GM12874 (cell line): ENCODE results near the gene PEAR1.

Experiments
- CTCF ChIP-seq: IDR thresholded peaks from 2 replicates; pipeline ENCODE4 v1.5.1; 2011; ENCODE audit warnings: low read depth, mild to moderate bottlenecking, control low read depth, low read length, moderate library complexity; ENCODE audit not compliant: insufficient read depth

PEAR1 gene

GRCh38 chr1:156920233-156921052 lies 26.9 kb downstream of the PEAR1 start, which contains the start of gene LRRC71:
LRRC71 (plus strand) TSS chr1:156920632; CDS start chr1:156920804, 172 bp downstream.
- TF ChIP-seq CTCF, result peak; percentile 74

GRCh38 chr1:156921053-156921529 lies 27.6 kb downstream of the PEAR1 start:
- TF ChIP-seq CTCF, result no peak

- TF ChIP-seq CTCF, result no peak
Observed at GRCh38 chr1:156922986-156923669, 29.6 kb downstream of the PEAR1 start.

GRCh38 chr1:156923670-156924477 lies 30.4 kb downstream of the PEAR1 start:
- TF ChIP-seq CTCF, result no peak

GRCh38 chr1:156924478-156925153 lies 31.1 kb downstream of the PEAR1 start:
- TF ChIP-seq CTCF, result no peak

- no peak for TF ChIP-seq CTCF
Observed at GRCh38 chr1:156925154-156926010, 31.9 kb downstream of the PEAR1 start.
